GM12878 (cell line): Measurements from ENCODE around the gene MYMX. TPM values are rescaled to one million over a fixed set of nuclear protein-coding genes. Genes with fewer than 3 reads are reported as not detected.

Source experiments
- ATAC-seq: fragments of 200-7000 bp; cut with Tn5 transposase; 3 replicates; pipeline ENCODE4 v1.9.1; 2020; ENCODE audit warnings: mild to moderate bottlenecking, moderate library complexity
- BruUV-seq: library from RNA; stranded (reverse); fragments of 400-500 nt; replicated peaks from 2 replicates; lab custom pipeline; 2021; lab: Mats Ljungman, UMichigan
- CTCF ChIA-PET: fragments of 300-600 bp; sonication (Branson Sonifier 250); formaldehyde crosslinking; extraction: SDS; loops from one replicate; lab custom pipeline; 2021; ENCODE audit warnings: inconsistent platforms; lab: Yijun Ruan, JAX
- POLR2A ChIA-PET: fragments of 350-600 bp; formaldehyde crosslinking; extraction: SDS; loops from one replicate; lab custom pipeline; 2021; ENCODE audit warnings: inconsistent platforms; lab: Charles Lee
- RAD21 ChIA-PET: fragments of 300-600 bp; sonication (Branson Sonifier 250); formaldehyde crosslinking; loops from one replicate; lab custom pipeline; 2023; ENCODE audit warnings: antibody characterized with exemption; ENCODE audit not compliant: unreplicated experiment; lab: Charles Lee
- SMC1A ChIA-PET: fragments of 300-600 bp; sonication (Branson Sonifier 250); formaldehyde crosslinking; loops from one replicate; lab custom pipeline; 2023; ENCODE audit not compliant: unreplicated experiment, uncharacterized antibody; lab: Charles Lee
- DNase-seq: peaks from one replicate; pipeline ENCODE4 v3.0.0-alpha.2; 2011; ENCODE audit warnings: low read depth, low spot score
- FAIRE-seq: peaks from 3 replicates; lab custom pipeline; 2011; peaks lifted over from hg19 to GRCh38; lab: Jason Lieb, UNC
- H2AFZ ChIP-seq: 2 replicates; pipeline ENCODE4 v1.6.0; 2011; ENCODE audit warnings: low read depth, low read length, control low read depth; ENCODE audit not compliant: control insufficient read depth
- H3K27ac ChIP-seq: 2 replicates; pipeline ENCODE4 v1.5.1; 2011; ENCODE audit warnings: control low read depth; ENCODE audit not compliant: control insufficient read depth, insufficient read depth
- H3K27me3 ChIP-seq, 2 experiments: replicated peaks in 1 of 2; 2 replicates each; pipeline versions ENCODE4 v1.6.0 to v1.6.1; 2011; ENCODE audit warnings: low read length in 1 of 2; ENCODE audit not compliant: control insufficient read depth in 2 of 2, insufficient read depth in 2 of 2
- H3K36me3 ChIP-seq, 2 experiments: 2 replicates each; pipeline ENCODE4 v1.5.1; 2011; ENCODE audit warnings: low read length in 1 of 2; ENCODE audit not compliant: control insufficient read depth in 2 of 2, insufficient read depth in 2 of 2
- H3K4me1 ChIP-seq: 2 replicates; pipeline ENCODE4 v1.6.1; 2011; ENCODE audit warnings: mild to moderate bottlenecking, low read length, moderate library complexity, mixed read lengths; ENCODE audit not compliant: control insufficient read depth, insufficient read depth
- H3K4me2 ChIP-seq: 2 replicates; pipeline ENCODE4 v1.6.0; 2011; ENCODE audit warnings: control low read depth; ENCODE audit not compliant: control insufficient read depth, insufficient read depth
- H3K4me3 ChIP-seq: fragments of 200-600 bp; sonication (generic); 2 replicates; pipeline ENCODE4 v1.5.1; 2016
- H3K79me2 ChIP-seq: 2 replicates; pipeline ENCODE4 v1.6.0; 2011; ENCODE audit warnings: low read length; ENCODE audit not compliant: control insufficient read depth, insufficient read depth
- H3K9ac ChIP-seq: 2 replicates; pipeline ENCODE4 v1.8.0; 2011; ENCODE audit warnings: low read length, control low read depth, mixed read lengths; ENCODE audit not compliant: control insufficient read depth, insufficient read depth
- H3K9me3 ChIP-seq: replicated peaks from 3 replicates; pipeline ENCODE4 v1.5.1; 2011; ENCODE audit warnings: mild to moderate bottlenecking, low read length; ENCODE audit not compliant: control insufficient read depth, insufficient read depth
- H4K20me1 ChIP-seq: 2 replicates; pipeline ENCODE4 v1.6.0; 2011; ENCODE audit not compliant: control insufficient read depth, insufficient read depth
- EED ChIP-seq: sonication (generic); IDR thresholded peaks from 2 replicates; pipeline ENCODE4 v1.6.1; 2016; ENCODE audit warnings: antibody characterized with exemption, low read depth
- EGR1 ChIP-seq, 2 experiments: IDR thresholded peaks; 1 replicate in 1 of 2; 2 replicates in 1 of 2; pipeline ENCODE4 v1.6.1; 2011 to 2012; ENCODE audit warnings: low read depth in 2 of 2, low read length in 2 of 2, borderline replicate concordance in 1 of 2, mild to moderate bottlenecking in 1 of 2, moderate library complexity in 1 of 2
- ETV6 ChIP-seq, 2 experiments: fragments of 450-650 bp in 1 of 2; IDR thresholded peaks in 1 of 2; conservative IDR thresholded peaks in 1 of 2; 2 replicates each; pipeline ENCODE4 v1.6.1; 2014; ENCODE audit warnings: antibody characterized with exemption in 1 of 2, borderline replicate concordance in 1 of 2, low read depth in 1 of 2, mild to moderate bottlenecking in 1 of 2, moderate library complexity in 1 of 2
- LARP7 ChIP-seq: fragments of 450-650 bp; IDR thresholded peaks from 2 replicates; pipeline ENCODE4 v1.6.1; 2017; ENCODE audit warnings: mild to moderate bottlenecking
- MEF2B ChIP-seq: fragments of 450-650 bp; IDR thresholded peaks from 2 replicates; pipeline ENCODE4 v1.6.1; 2018; ENCODE audit warnings: mild to moderate bottlenecking, moderate library complexity; ENCODE audit not compliant: partially characterized antibody, poor library complexity, severe bottlenecking
- MYC ChIP-seq: IDR thresholded peaks from 2 replicates; pipeline ENCODE4 v1.6.1; 2011; ENCODE audit warnings: mild to moderate bottlenecking, low read length, moderate library complexity, inconsistent platforms; ENCODE audit not compliant: insufficient read depth, insufficient replicate concordance, insufficient read length, severe bottlenecking
- POLR2A ChIP-seq: IDR thresholded peaks from 2 replicates; pipeline ENCODE4 v1.6.1; 2011; ENCODE audit warnings: low read depth, mild to moderate bottlenecking, low read length
- SMC3 ChIP-seq: IDR thresholded peaks from 2 replicates; pipeline ENCODE4 v1.6.1; 2011; ENCODE audit warnings: low read length, improper control_type of control experiment, borderline replicate concordance
- YBX1 ChIP-seq: fragments of 450-650 bp; IDR thresholded peaks from 2 replicates; pipeline ENCODE4 v1.6.1; 2016; ENCODE audit warnings: antibody characterized with exemption
- ZNF217 ChIP-seq: fragments of 450-650 bp; IDR thresholded peaks from 2 replicates; pipeline ENCODE4 v1.6.1; 2017; ENCODE audit warnings: antibody characterized with exemption, mild to moderate bottlenecking
- WGBS: methylation state at CpG from one replicate; pipeline ENCODE4 v1.1.6; 2016; ENCODE audit warnings: low lambda C conversion rate; ENCODE audit not compliant: insufficient replicate concordance, insufficient coverage; ENCODE audit errors: missing lambda C conversion rate; 5-methylcytosine and 5-hydroxymethylcytosine counted together
- in situ Hi-C: fragments of 300-500 bp; cut with MboI; formaldehyde crosslinking; loops from 9 replicates; pipeline ENCODE4 v1.14.3; 2018; ENCODE audit warnings: mixed read lengths
- intact Hi-C: fragments of 100-400 bp; cut with micrococcal nuclease; formaldehyde crosslinking; loops from one replicate; pipeline ENCODE4 v1.14.2; 2022; ENCODE audit not compliant: unreplicated experiment
- polyA plus RNA-seq, 11 experiments: library from polyadenylated mRNA; depleted of rRNA in 4 of 11; unstranded in 6 of 11; stranded (reverse) in 5 of 11; fragments of >200 nt; fragmentation: Nextera tagmentation in 4 of 11; fragmentation: Illumina TruSeq in 1 of 11; extraction: Ambion mirVana in 4 of 11; extraction: Trizol in 1 of 11; gene quantifications; 1 replicate in 1 of 11; 2 replicates in 10 of 11; pipeline versions ENCODE4 v1.2.1 to v1.2.3, GENCODE V29; 2011 to 2016; ENCODE audit warnings: inconsistent platforms in 2 of 11, missing spikeins in 2 of 11, low read depth in 1 of 11
- total RNA-seq, 4 experiments: library from RNA; depleted of rRNA in 3 of 4; stranded (reverse); fragments of >200 nt in 3 of 4; fragmentation: Illumina TruSeq in 1 of 4; extraction: Trizol in 1 of 4; gene quantifications; 2 replicates each; pipeline versions ENCODE4 v1.2.1 to v1.2.3, GENCODE V29; 2013 to 2021
- TF ChIP-seq, protein P1 (sequence below): fragments of 450-650 bp; IDR thresholded peaks from 2 replicates; pipeline ENCODE4 v1.6.1; 2018; ENCODE audit warnings: mild to moderate bottlenecking, low read depth, moderate library complexity; ENCODE audit not compliant: partially characterized antibody
- TF ChIP-seq, protein P2 (sequence below): fragments of 150-350 bp; IDR thresholded peaks from 2 replicates; pipeline ENCODE4 v1.6.1; 2016; ENCODE audit warnings: low read depth, low read length
- TF ChIP-seq, protein P3 (sequence below): IDR thresholded peaks from 2 replicates; pipeline ENCODE4 v1.6.1; 2012; ENCODE audit warnings: low read depth, low read length, improper control_type of control experiment
- TF ChIP-seq, protein P4 (sequence below): fragments of 450-650 bp; IDR thresholded peaks from 2 replicates; pipeline ENCODE4 v1.6.1; 2017; ENCODE audit warnings: borderline replicate concordance

Gene MYMX
- total and polyA plus RNA-seq, 10 of the 15 experiments (the other 5 are each of a cell fraction or from before 2014, with no cell fraction given), result not detected

DNA sequence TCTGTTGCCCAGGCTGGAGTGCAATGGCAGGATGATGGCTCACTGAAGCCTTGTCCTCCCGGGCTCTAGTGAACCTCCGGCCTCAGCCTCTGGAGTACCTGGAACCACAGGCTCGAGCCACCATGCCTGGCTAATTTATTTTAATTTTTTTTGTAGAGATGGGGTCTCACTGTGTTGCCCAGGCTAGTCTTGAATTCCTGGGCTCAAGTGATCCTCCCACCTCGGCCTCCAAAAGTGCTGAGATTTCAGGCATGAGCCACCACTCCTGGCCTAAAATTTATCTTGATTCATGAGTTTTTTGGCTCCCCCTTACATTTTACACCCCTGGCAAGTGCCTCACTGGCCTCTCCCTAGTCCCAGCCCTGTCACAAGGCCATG lies 4.2 kb downstream of the MYMX start:
- no TSS peak for BruUV-seq
- Histone ChIP-seq H3K36me3 (no peaks in the 10 kb centered on the region), H3K27ac (peak overlapping the region; percentile 15), H3K27me3 (no peaks in the 10 kb centered on the region), H4K20me1 (no peaks in the 10 kb centered on the region), H2AFZ (no peak overlapping the region), H3K4me1 (peaks cover 45% of the 10 kb centered on the region), H3K9me3 (no peaks in the 10 kb centered on the region), H3K9ac (no peak overlapping the region), H3K79me2 (peaks cover 23% of the 10 kb centered on the region), H3K4me2 (no peak overlapping the region), H3K4me3 (no peak overlapping the region)
- SMC1A ChIA-PET, result interaction anchor here (1.2 to 2.2 kb wide), 5 partner anchors 22 to 44 kb away, joined by 4 to 6 read pairs (median 6); no protein-coding TSS in a partner anchor
- CTCF ChIA-PET, result interaction anchor here (0.7 to 5.9 kb wide), 17 partner anchors 8 to 104 kb away, joined by 3 to 95 read pairs (median 5); partner anchors contain the start of gene HSP90AB1
- intact Hi-C loops, result loop anchor here (1.0 kb wide), 1 partner anchor 25 kb away; no protein-coding TSS in a partner anchor
- RAD21 ChIA-PET, result interaction anchor here (0.8 to 3.1 kb wide), 8 partner anchors 15 to 48 kb away, joined by 3 to 14 read pairs (median 6); partner anchors contain the start of gene HSP90AB1
- POLR2A ChIA-PET, result interaction anchor here (0.6 to 7.0 kb wide), 8 partner anchors 16 to 264 kb away, joined by 3 to 63 read pairs (median 4); partner anchors contain the start of gene HSP90AB1
- DNase-seq (no peak), ATAC-seq (no peak), FAIRE-seq (no peak)
- in situ Hi-C loops, result no loop called here
- 88% methylated on average over 4 of the region's 4 CpGs for WGBS
- TF ChIP-seq POLR2A (no peak), ZNF217 (no peak), EED (no peak), EGR1 (IDR thresholded peaks at IDR 0.05; ENCODE audit: borderline replicate concordance in 1 of 2, low read depth in 2 of 2, low read length in 2 of 2) (no peak), SMC3 (no peak), YBX1 (no peak), ETV6 (conservative IDR thresholded peaks at IDR 0.05 in 1 of 2, IDR thresholded peaks at IDR 0.05 in 1 of 2; ENCODE audit: borderline replicate concordance in 1 of 2, low read depth in 1 of 2) (no peak), MYC (no peak), LARP7 (no peak), MEF2B (no peak)
- TF ChIP-seq, protein P1, sequence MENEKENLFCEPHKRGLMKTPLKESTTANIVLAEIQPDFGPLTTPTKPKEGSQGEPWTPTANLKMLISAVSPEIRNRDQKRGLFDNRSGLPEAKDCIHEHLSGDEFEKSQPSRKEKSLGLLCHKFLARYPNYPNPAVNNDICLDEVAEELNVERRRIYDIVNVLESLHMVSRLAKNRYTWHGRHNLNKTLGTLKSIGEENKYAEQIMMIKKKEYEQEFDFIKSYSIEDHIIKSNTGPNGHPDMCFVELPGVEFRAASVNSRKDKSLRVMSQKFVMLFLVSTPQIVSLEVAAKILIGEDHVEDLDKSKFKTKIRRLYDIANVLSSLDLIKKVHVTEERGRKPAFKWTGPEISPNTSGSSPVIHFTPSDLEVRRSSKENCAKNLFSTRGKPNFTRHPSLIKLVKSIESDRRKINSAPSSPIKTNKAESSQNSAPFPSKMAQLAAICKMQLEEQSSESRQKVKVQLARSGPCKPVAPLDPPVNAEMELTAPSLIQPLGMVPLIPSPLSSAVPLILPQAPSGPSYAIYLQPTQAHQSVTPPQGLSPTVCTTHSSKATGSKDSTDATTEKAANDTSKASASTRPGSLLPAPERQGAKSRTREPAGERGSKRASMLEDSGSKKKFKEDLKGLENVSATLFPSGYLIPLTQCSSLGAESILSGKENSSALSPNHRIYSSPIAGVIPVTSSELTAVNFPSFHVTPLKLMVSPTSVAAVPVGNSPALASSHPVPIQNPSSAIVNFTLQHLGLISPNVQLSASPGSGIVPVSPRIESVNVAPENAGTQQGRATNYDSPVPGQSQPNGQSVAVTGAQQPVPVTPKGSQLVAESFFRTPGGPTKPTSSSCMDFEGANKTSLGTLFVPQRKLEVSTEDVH, result no peak
- TF ChIP-seq, protein P2, sequence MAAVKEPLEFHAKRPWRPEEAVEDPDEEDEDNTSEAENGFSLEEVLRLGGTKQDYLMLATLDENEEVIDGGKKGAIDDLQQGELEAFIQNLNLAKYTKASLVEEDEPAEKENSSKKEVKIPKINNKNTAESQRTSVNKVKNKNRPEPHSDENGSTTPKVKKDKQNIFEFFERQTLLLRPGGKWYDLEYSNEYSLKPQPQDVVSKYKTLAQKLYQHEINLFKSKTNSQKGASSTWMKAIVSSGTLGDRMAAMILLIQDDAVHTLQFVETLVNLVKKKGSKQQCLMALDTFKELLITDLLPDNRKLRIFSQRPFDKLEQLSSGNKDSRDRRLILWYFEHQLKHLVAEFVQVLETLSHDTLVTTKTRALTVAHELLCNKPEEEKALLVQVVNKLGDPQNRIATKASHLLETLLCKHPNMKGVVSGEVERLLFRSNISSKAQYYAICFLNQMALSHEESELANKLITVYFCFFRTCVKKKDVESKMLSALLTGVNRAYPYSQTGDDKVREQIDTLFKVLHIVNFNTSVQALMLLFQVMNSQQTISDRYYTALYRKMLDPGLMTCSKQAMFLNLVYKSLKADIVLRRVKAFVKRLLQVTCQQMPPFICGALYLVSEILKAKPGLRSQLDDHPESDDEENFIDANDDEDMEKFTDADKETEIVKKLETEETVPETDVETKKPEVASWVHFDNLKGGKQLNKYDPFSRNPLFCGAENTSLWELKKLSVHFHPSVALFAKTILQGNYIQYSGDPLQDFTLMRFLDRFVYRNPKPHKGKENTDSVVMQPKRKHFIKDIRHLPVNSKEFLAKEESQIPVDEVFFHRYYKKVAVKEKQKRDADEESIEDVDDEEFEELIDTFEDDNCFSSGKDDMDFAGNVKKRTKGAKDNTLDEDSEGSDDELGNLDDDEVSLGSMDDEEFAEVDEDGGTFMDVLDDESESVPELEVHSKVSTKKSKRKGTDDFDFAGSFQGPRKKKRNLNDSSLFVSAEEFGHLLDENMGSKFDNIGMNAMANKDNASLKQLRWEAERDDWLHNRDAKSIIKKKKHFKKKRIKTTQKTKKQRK, result no peak
- TF ChIP-seq, protein P3, sequence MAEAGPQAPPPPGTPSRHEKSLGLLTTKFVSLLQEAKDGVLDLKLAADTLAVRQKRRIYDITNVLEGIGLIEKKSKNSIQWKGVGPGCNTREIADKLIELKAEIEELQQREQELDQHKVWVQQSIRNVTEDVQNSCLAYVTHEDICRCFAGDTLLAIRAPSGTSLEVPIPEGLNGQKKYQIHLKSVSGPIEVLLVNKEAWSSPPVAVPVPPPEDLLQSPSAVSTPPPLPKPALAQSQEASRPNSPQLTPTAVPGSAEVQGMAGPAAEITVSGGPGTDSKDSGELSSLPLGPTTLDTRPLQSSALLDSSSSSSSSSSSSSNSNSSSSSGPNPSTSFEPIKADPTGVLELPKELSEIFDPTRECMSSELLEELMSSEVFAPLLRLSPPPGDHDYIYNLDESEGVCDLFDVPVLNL, result no peak
- TF ChIP-seq, protein P4, sequence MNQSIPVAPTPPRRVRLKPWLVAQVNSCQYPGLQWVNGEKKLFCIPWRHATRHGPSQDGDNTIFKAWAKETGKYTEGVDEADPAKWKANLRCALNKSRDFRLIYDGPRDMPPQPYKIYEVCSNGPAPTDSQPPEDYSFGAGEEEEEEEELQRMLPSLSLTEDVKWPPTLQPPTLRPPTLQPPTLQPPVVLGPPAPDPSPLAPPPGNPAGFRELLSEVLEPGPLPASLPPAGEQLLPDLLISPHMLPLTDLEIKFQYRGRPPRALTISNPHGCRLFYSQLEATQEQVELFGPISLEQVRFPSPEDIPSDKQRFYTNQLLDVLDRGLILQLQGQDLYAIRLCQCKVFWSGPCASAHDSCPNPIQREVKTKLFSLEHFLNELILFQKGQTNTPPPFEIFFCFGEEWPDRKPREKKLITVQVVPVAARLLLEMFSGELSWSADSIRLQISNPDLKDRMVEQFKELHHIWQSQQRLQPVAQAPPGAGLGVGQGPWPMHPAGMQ, result no peak
